Upper lobe of right lung (tissue), 1 donor: ENCODE data around the gene NPR2. TPM values are rescaled to one million over a fixed set of nuclear protein-coding genes. Genes with fewer than 3 reads are reported as not detected.

Experiments used
- ATAC-seq: fragments of 200-7000 bp; cut with Tn5 transposase; one replicate; pipeline ENCODE4 v1.9.1; 2020; ENCODE audit warnings: mild to moderate bottlenecking, moderate library complexity
- DNase-seq: peaks from one replicate; pipeline ENCODE4 v3.0.0-alpha.2; 2020
- H3K27ac ChIP-seq: fragments of 200-600 bp; one replicate; pipeline ENCODE4 v1.8.0; 2022
- H3K27me3 ChIP-seq: fragments of 200-600 bp; one replicate; pipeline ENCODE4 v1.8.0; 2022; ENCODE audit warnings: mild to moderate bottlenecking
- H3K36me3 ChIP-seq: fragments of 200-600 bp; one replicate; pipeline ENCODE4 v1.8.0; 2022
- H3K4me1 ChIP-seq: fragments of 200-600 bp; one replicate; pipeline ENCODE4 v1.8.0; 2022
- H3K4me3 ChIP-seq: fragments of 200-600 bp; one replicate; pipeline ENCODE4 v1.8.0; 2022; ENCODE audit warnings: mild to moderate bottlenecking
- H3K9me3 ChIP-seq: fragments of 200-600 bp; one replicate; pipeline ENCODE4 v1.8.0; 2022
- intact Hi-C: fragments of 100-400 bp; cut with DNase I; formaldehyde crosslinking; loops from one replicate; pipeline ENCODE4 v1.11.0; 2022
- total RNA-seq: library from RNA; stranded (reverse); fragmentation: NEBNext Ultra II Directional; extraction: Animal tissue kit (Norgen Biotek cat#: 25700); gene quantifications from one replicate; pipeline ENCODE4 v1.2.1, GENCODE V29; 2021
- TF ChIP-seq, protein P1 (sequence below): fragments of 200-600 bp; IDR thresholded peaks from one replicate; pipeline ENCODE4 v1.8.0; 2022; ENCODE audit warnings: antibody characterized with exemption
- donor health status: DM: no; HTN: yes; CAD: no; lungs with severe emphysema.

The NPR2 gene
- total RNA-seq, 1 donor from 2014 or later = 21.7 TPM

DNA sequence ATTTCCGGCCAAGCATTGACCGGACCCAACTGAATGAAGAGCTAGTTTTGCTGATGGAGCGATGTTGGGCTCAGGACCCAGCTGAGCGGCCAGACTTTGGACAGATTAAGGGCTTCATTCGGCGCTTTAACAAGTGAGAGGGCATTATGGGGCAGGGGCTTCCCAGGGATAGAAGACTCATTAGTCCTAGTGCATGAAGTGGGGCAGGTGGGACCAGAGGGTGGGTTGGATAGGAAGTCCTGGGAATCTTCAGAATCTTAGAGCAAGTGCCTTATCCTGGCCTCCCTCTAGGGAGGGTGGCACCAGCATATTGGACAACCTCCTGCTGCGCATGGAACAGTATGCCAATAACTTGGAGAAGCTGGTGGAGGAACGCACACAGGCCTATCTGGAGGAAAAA lies 14.7 kb downstream of the NPR2 start:
- Histone ChIP-seq H3K27me3 (no peaks in the 10 kb centered on the region), H3K4me3 (no peak overlapping the region), H3K4me1 (peaks cover 1% of the 10 kb centered on the region), H3K36me3 (peaks cover 68% of the 10 kb centered on the region), H3K27ac (no peak overlapping the region), H3K9me3 (no peaks in the 10 kb centered on the region)
- TF ChIP-seq, protein P1, sequence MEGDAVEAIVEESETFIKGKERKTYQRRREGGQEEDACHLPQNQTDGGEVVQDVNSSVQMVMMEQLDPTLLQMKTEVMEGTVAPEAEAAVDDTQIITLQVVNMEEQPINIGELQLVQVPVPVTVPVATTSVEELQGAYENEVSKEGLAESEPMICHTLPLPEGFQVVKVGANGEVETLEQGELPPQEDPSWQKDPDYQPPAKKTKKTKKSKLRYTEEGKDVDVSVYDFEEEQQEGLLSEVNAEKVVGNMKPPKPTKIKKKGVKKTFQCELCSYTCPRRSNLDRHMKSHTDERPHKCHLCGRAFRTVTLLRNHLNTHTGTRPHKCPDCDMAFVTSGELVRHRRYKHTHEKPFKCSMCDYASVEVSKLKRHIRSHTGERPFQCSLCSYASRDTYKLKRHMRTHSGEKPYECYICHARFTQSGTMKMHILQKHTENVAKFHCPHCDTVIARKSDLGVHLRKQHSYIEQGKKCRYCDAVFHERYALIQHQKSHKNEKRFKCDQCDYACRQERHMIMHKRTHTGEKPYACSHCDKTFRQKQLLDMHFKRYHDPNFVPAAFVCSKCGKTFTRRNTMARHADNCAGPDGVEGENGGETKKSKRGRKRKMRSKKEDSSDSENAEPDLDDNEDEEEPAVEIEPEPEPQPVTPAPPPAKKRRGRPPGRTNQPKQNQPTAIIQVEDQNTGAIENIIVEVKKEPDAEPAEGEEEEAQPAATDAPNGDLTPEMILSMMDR = no peak
- no peak for ATAC-seq
- intact Hi-C loops = no loop called here
- no peak for DNase-seq

GRCh38 chr9:35808433-35808832 lies 17.0 kb downstream of the NPR2 start:
- no peak overlapping the region for H3K4me3 ChIP-seq
- ATAC-seq (no peak), DNase-seq (no peak)
- no peaks in the 10 kb centered on the region for H3K27me3 ChIP-seq
- no peak overlapping the region for H3K27ac ChIP-seq
- H3K9me3 ChIP-seq = no peaks in the 10 kb centered on the region
- intact Hi-C loops = no loop called here
- TF ChIP-seq, protein P1 = no peak
- peaks cover 48% of the 10 kb centered on the region for H3K36me3 ChIP-seq
- peaks cover 22% of the 10 kb centered on the region for H3K4me1 ChIP-seq

GRCh38 chr9:35810122-35810521 lies 18.7 kb downstream of the NPR2 start:
- H3K4me3 ChIP-seq = no peak overlapping the region
- no peaks in the 10 kb centered on the region for H3K9me3 ChIP-seq
- H3K36me3 ChIP-seq = peaks cover 45% of the 10 kb centered on the region
- TF ChIP-seq, protein P1 = no peak
- DNase-seq = no peak
- H3K27ac ChIP-seq = no peak overlapping the region
- no peak for ATAC-seq
- H3K27me3 ChIP-seq = no peaks in the 10 kb centered on the region
- intact Hi-C loops = no loop called here
- peaks cover 31% of the 10 kb centered on the region for H3K4me1 ChIP-seq

DNA sequence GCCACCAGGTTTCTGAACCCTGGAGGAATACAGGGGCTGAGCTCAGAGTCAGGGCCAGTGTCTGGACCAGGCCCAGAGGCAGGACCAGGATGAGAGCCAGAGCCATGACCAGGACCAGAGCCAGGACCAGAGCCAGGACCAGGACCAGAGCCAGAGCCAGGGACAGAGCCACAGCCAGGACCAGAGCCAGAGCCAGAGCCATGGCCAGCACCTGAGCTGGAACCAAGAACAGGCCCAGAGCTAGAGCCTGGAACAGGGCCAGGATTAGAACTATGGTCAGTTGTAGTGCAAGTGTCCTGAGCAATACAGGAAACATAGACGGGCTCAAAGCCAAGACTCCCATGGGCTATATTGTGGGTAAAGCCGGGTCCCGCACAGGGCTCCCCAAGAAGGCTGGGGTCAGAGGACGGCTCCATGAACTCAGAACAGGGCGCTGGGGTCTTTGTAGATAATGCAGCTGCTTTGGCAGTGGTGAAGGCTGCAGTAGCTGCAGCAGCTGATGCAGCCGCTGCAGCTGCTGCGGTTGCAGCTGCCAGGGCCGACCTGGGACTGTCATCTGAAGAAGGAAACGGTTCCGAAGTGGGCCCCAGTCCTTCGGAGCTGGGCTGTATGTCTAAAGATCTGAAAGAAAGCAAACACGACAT lies 20.1 kb downstream of the NPR2 start:
- DNase-seq (no peak), ATAC-seq (no peak)
- TF ChIP-seq, protein P1 = no peak
- Histone ChIP-seq H3K4me1 (peaks cover 31% of the 10 kb centered on the region), H3K27ac (peak overlapping the region; percentile 67), H3K27me3 (no peaks in the 10 kb centered on the region), H3K9me3 (no peaks in the 10 kb centered on the region), H3K4me3 (peak overlapping the region; percentile 66), H3K36me3 (peaks cover 31% of the 10 kb centered on the region)
- intact Hi-C loops = no loop called here

DNA sequence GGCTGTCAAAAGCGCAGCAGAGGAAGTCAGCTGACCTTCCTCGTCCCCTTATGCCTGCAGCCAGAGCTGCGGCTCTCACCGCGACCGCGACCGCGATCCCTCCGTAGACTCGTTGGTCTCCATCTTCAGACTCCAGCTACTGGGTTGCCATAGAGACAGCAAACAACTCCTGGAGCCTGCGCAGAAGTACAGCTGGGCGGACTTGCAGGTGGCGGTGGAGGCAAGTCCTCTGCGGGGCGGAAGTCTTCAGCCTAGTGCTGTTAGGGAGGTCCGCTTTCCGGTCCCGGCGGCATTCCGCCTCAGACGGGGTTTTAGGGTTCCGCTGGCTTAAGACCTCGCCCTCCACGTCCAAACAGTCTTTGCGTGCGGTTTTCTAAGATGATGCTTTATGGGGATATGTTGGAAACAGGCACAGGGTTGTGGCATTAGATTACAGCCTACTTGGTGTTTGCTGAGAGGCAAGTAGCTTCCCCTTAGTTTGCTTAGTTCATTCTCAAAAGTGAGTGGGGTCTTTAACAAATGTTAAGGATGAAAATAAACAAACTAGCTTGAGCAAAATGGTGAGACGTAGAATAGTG lies 20.7 kb downstream of the NPR2 start, which contains the start of gene SPAG8:
Gene SPAG8, minus strand, starts transcription at position 238 of the 578 bp plus-strand sequence. Its CDS starts 115 bp downstream, at position 123.
- ATAC-seq (peak; percentile 78), DNase-seq (peak; percentile 96)
- Histone ChIP-seq H3K36me3 (peaks cover 25% of the 10 kb centered on the region), H3K27me3 (no peaks in the 10 kb centered on the region), H3K4me3 (peak within 1 kb of the TSS; percentile 66), H3K4me1 (peaks cover 31% of the 10 kb centered on the region), H3K27ac (peak within 1 kb of the TSS; percentile 67), H3K9me3 (no peaks in the 10 kb centered on the region)
- intact Hi-C loops = no loop called here
- TF ChIP-seq, protein P1 = no peak
